Activated T-cell treated with anti-CD3 and anti-CD28 coated beads for 48 hours (primary cell): ENCODE measurements around the gene MRPL2.
"Not testable (repeated sequence)": the region's sequence is repeated elsewhere in the genome, so short reads cannot be mapped to it uniquely, and the experiment has no call there.

ENCODE experiments used
- DNase-seq: peaks from one replicate; pipeline ENCODE4 v3.0.0-alpha.2; 2020; ENCODE audit warnings: low read depth

The MRPL2 gene

GRCh38 chr6:43082806-43083655 lies 23.8 kb upstream of the MRPL2 start:
- DNase-seq, result no peak

DNA sequence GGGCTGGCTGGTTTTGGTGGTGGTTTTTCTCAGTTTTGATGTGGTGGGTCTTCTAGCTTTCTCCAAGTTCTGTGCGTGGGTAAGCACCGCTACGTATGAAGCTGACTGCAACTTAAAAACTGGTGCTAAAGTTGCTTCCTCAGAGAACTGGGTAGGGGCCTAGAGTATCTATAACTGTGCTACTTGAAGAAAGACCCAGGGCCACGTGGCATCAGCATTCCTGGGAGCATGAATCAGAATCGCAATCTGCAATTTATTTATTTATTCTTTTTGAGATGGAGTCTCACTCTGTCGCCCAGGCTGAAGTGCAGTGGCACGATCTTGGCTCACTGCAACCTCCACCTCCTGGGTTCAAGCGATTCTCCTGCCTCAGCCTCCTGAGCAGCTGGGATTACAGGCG lies 22.7 kb upstream of the MRPL2 start:
- DNase-seq, result not testable (repeated sequence)

DNA sequence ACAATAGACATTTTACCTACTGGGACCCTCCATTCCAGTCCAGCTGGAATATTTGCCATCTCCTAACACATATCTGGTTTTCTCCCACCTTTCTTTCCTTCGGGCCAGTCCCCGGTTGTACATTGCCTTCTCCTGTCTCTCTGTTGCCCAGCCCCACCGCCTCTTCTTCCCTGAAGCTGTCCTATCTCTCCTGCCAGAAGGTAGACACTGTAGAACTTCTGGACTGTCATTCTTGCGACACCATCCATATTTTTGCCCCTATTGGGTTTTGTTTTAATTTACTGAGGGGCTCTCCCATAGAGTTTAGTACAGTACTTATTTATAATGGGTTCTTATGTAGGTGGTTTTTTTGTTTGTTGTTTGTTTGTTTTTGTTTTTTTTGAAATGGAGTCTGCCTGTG lies 21.8 kb upstream of the MRPL2 start:
- DNase-seq, result no peak

GRCh38 chr6:43078691-43079090 lies 19.5 kb upstream of the MRPL2 start:
- no peak for DNase-seq

GRCh38 chr6:43077981-43078511 lies 18.8 kb upstream of the MRPL2 start:
- no peak for DNase-seq

- DNase-seq, result no peak
Measured at GRCh38 chr6:43077333-43077809, 18.1 kb upstream of the MRPL2 start.

DNA sequence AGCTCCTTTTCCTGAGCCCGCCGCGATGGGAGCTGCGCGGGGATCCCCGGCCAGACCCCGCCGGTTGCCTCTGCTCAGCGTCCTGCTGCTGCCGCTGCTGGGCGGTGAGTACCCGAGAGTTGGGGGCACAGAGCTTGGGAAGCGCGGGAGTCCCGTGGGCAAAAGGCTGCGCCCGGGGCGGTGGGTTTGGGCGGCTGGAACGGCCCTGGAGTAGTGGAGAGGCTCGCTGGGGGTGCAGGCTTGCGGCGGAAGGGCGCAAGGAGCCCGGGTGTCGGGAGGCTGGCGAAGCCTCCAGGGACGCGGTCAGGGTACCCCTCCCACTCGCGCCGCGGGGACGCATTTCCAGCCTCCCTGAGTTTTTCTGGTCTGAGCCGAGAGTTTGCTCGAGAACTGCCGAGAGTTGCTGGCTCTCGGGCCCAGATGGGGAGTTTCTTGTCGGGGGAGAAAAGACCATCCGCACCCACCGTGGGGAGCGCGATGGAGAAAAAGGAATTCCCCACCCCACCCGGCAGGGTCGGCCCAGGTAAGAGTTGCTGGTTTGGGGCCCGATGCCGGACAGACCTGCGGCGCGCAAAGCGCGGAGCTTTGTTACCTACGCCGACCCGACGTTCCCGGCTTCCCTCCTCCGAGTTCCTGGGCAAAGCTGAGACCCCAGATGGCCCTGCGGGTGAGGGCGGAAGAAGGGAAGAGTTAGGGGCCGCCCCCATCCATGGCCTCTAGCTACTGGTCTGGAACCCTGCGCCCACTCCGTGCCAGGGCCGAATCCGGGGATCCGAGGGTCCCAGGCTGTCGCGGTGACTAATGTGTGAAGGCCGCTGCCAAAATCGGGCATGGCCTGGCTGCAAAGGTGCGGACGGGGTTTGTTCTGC lies 17.5 kb upstream of the MRPL2 start:
- DNase-seq, result no peak

DNA sequence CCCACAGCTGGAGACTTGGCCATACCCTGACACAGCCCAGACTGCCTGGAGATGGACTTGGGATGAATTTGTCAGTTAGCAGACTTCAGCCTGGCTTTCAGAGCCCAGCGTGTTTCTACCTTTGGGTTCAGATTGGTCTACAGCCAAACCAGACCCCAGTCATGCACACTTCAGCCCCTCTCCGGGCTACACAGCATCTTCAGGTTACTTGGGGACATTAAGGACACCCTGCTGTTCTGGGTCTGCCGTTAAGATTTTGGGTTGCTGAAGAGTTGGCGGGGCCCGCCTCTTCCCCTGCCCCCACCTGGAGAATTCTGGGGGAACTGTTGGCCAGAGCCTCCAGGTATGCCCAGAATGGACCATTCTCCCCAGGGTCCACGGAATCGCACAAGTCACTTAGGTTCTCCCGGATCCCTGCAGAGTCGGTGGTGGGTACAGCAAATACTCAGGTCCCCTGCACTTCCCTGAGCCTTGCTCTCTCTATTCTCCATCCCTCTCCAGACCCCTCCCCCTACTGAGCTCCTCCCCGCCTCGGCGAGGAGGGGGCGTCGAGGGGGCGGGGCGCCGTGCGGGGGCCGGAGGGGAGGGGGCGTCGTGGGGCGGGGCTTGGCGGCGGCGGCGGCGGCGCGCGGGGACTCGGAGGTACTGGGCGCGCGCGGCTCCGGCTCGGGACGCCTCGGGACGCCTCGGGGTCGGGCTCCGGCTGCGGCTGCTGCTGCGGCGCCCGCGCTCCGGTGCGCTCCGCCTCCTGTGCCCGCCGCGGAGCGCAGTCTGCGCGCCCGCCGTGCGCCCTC lies 16.6 kb upstream of the MRPL2 start, which contains the start of gene PTK7:
Gene PTK7, plus strand, starts transcription at position 645 of the 794 bp plus-strand sequence. CDS start 175 bp downstream, outside the sequence.
- peak; percentile 38 for DNase-seq

DNA sequence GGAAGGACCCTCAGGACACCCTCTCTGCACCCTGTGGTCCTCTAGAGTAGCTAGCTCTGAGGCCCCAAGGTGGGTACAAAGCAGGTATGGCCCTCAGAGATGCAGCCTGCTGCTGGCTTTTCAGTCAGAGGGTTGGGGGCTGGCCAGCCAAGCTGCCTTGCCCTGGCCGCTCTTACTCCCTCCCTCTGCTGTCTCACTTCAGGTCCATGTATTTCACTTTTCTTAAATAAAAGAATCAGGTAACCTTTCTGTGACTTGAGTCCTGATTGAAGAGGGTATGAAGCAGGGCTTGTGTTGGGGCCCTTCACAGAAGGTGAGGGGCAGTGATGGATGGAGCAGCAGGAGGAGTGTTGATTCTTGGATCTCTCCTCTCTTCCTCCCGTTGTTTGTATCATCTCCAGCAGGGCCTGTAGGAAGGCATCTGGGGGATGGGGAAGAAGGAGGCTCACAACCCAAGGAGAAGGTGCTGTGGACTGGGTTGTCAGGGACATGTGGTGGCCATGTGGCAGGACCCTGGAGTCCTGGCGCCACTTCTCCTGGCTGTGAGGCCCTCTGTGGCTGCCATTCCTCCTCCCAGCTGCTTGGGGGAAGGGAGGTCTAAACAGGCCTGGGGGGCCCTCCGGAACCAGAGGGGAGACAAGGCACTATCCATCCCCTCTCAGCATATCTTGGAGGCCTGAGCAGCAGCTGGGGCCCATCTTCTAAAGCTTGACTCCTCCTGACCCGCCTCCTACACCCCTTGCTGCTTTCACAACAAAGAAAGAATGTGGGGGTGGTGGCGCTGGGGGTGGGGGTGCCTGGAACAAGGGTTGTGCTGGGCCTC lies 15.8 kb upstream of the MRPL2 start:
- no peak for DNase-seq

DNA sequence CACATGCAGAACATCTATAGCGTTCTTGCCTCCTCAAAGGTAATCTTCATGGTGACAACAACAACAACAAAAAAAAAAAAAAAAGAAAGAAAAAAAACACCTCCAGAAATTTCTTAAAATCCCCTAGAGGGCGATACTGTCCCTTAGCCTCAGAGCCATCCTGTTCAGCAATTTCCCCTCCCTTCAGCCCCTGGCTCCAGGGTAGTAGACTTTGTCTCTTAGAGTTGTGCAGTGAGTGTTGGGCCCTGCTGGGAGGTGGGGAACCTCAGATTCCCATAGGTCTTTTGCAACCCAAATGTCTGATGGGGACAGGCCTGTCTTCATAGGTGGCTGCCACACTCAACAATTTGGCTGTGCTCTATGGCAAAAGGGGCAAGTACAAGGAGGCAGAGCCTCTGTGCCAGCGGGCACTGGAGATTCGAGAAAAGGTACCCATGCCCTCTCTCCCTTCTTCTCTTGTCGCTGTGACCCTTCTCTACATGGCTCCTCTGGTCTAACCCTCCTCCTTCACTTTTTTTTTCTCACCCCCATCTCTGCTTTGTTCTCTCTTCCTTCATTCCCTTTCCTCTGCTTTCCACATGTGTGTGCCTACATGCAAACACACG lies 10.9 kb upstream of the MRPL2 start:
- no peak for DNase-seq

GRCh38 chr6:43062818-43063217 lies 3.6 kb upstream of the MRPL2 start:
- DNase-seq, result no peak

DNA sequence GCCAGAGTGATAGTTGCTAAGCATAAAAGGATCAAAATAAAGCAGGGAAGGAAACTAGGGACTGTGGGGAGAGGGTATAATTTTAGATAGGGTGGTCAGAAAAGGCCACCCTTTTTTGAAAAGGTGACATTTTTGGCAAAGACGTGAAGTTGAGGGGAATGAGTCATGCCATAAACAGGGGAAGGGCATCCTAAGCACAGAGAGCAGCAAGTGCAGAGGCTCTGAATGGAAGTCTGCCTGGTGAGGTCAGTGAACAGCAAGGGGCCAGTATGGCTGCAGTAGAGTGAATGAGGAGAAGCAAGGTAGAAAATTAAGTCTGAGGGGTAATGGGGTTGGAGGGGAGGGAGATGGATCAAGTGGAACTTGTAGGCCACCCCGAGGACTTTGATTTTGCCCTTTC lies 2.6 kb upstream of the MRPL2 start:
- no peak for DNase-seq

DNA sequence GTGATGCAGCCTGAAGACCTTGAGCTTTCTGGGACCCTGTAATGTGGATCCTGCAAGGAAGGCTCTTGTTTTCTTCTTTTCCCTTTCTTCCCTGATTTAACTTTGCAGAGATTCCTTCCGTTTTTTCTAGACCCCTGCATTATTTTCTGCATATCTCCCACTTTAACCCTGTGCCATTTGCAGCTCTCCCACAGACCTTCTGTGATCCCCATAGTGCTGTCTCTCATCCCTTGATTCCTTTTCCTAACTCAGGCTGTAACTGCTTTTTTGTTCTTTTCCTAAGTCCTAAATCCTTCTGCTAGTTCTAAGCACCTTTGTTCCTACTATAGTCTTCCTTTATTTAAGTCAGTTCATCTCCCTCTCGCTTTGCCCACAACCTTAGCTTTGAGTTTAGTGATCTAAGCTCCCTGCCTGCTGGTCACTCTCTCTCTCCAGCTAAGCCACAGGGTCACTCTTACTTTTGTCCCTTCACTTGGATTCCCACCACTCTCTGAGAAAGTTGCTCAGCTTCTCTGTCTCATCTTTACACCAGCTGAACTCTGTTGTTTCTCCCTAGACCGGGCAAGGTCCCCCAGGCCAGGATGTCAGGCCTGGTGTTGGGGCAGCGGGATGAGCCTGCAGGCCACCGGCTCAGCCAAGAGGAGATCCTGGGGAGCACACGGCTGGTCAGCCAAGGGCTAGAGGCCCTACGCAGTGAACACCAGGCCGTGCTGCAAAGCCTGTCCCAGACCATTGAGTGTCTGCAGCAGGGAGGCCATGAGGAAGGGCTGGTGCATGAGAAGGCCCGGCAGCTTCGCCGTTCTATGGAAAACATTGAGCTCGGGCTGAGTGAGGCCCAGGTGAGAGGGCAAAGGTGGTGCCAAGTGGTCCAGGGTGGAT lies 1.8 kb upstream of the MRPL2 start:
- DNase-seq, result no peak

- no peak for DNase-seq
Measured at GRCh38 chr6:43060034-43060754, 960 bp upstream of the MRPL2 start.

DNA sequence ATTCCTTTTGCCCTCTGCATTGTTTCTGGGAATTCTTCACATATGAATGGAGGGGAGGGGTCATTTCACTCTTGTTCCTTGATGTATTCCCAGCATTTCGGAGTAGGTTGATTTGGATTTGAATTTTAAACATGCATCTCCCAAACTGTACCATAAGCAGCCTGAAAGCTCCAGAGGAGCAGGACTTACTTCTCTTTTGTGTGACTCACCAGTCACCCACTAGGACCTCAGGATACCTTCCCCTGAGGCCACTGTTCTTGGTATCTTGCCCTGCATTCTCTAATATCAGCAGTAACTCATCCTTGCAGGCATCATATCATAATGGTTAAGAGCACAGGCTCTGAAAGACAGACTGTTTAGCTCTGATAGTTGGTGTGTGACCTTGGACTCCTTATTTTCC lies 703 bp downstream of the MRPL2 start:
- DNase-seq, result no peak

DNA sequence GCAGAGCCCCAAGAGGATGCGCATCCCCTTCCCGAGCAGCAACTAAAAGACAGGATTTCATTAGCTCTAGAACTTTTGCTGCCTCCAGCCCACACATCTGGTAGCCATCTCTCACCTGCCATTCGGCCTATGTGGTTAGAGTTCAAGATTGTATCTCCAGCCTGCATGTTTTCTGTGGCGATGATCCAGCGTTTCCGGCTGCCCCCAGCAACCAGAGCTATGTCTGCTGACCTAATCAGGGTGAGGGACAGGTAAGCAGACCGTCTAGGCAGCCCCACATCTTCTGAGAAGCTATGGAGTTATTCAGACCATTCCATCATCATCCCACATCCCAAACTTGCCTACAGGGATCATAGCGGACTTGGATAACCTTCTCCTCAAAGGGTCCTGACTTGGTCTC lies 3.3 kb downstream of the MRPL2 start:
- no peak for DNase-seq

GRCh38 chr6:43054206-43054943 lies 4.9 kb downstream of the MRPL2 start:
- DNase-seq, result no peak
